ENCODE data around the gene LARP1.

DNA sequence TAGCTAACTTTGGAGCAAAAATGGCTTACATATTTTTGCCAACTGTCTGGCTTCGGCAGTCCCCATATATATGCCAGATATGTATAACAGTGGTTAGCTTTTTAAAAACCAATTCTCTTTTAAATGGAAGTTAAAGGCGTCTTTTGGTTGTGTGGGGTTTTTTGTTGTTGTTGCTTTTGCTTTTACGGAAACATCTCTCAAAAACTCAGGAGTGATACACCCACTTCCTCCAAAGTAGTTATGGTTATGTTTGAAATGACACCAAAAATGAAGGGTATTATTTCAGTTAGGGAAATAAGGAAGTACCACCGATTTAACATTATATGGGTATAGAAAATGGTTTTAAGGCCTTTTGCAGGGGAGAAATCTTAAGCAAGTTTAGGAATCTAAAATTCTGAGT, 105.6 kb downstream of the LARP1 start:
- TF ChIP-seq CTCF (IDR thresholded peaks at IDR 0.05) (no peak), POLR2A (IDR thresholded peaks at IDR 0.05) (no peak)
